Measurements from ENCODE around the gene JPH3.

DNA sequence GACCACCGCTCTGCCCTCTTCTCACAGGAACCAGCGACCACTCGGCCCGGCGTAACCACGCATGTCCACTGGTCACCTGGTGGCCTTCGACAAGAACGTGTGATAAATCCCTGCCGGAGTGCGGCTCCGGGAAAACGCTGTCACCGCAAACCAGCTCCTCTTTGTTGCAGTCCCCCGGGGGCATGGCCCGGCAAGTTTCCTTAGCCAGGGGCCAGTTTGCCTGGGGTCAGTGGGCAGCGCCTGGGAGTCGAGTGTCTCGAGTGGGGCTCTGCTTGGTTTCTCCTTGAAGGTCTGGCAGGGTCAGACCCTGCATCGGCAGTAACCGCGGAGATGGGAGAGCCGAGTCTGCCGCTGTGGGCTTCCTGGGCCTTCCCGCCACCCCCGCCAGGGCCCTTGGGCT is 52.5 kb downstream of the JPH3 start:
- TF ChIP-seq, protein P1, sequence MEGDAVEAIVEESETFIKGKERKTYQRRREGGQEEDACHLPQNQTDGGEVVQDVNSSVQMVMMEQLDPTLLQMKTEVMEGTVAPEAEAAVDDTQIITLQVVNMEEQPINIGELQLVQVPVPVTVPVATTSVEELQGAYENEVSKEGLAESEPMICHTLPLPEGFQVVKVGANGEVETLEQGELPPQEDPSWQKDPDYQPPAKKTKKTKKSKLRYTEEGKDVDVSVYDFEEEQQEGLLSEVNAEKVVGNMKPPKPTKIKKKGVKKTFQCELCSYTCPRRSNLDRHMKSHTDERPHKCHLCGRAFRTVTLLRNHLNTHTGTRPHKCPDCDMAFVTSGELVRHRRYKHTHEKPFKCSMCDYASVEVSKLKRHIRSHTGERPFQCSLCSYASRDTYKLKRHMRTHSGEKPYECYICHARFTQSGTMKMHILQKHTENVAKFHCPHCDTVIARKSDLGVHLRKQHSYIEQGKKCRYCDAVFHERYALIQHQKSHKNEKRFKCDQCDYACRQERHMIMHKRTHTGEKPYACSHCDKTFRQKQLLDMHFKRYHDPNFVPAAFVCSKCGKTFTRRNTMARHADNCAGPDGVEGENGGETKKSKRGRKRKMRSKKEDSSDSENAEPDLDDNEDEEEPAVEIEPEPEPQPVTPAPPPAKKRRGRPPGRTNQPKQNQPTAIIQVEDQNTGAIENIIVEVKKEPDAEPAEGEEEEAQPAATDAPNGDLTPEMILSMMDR (IDR thresholded peaks at IDR 0.05): no peak
- no peak for TF ChIP-seq POLR2A (IDR thresholded peaks at IDR 0.05)
